ENCODE results near the gene HMCES.

- TF ChIP-seq CTCF (conservative IDR thresholded peaks at IDR 0.05 in 1 of 2, IDR thresholded peaks at IDR 0.05 in 1 of 2; ENCODE audit: extremely low read depth in 1 of 2, insufficient read depth in 1 of 2, low read depth in 1 of 2, low read length in 2 of 2) = no peak
- TF ChIP-seq EZH2 (IDR thresholded peaks at IDR 0.05; ENCODE audit: borderline replicate concordance, low read length) = no peak
Measured at GRCh38 chr3:129240436-129240835, 38.2 kb upstream of the HMCES start.
